ENCODE measurements around the gene RBP3.

RBP3 gene

DNA sequence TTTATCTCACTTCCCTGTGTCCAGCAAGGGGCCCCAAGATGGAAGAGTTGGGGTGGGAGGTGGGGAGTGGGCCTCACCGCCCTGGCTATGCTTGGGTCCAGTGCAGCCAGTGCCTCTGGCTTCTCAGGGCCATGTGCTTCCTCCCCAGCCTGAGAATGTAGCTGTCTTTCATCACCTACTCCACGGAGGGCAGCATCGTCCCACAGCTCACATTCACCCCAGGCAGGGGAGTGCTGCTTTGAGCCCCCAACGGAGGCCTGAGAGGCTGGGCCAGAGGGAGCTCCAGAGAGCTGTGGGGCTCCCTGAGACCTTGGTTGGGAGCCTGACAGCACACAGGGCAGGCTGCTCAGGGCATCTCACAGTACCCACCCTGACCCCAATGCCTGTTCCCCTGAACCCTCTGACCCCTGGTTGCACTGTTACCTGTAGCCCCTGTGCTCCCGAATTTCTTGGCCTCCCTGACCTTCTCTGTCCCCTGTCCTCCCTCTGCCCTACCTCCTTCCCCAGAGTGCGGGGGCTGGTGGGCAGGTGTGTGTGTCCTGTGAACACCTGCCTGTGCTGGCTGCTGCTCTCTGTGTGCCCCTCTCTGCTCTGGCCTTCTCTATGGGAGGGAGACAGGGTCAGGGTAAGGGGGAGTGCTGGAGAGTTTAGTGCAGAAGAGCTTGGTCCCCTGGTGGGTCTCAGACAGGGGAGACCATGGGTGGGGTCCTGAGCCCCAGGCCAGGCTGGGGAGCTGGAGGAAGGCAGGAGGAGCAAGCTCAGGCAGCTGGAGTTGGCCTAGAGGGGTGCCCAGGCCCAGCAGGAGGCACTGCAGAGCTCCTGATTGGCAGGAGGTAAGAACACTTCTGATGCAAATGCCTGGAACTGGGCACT lies 55.5 kb downstream of the RBP3 start:
- no peak for DNase-seq

DNA sequence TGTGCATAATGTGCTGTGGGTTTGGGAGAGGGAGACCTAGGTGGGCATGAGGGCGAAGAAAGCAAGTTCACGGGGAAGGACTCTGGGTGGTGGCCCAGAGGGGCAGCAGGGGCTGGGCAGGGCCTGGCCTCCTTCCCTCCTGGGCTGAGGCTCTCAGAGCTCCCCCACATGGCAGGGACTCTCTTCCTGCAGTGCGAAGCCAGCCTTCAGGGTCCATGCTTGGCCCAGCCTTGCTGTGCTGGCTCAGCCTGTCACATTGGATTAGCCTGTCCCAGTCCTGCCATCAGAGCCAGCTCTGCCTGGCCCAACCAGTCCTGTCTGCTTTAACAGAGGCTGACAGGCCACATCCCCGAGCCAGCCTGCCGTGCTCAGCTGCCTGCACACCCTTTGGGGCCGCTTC lies 56.3 kb downstream of the RBP3 start:
- DNase-seq = no peak

DNA sequence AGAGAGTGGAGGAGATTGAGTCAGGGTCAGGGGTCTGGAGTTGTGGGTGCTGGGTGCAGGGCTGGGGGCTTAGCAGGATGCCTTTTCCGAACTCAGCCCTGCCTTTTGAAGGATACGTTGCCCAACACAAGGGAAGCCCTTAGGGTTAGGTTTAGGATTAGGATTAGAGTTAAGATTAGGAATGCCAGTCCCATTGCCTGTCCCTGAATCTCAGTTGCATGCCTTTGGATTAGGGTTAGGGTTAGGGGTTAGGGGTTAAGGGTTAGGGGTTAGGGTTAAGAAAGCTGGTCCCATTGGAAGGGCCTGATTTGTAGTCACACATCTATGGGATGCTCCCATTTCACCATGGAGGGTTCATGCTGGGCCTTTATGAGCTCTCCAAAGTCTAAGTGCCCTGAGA lies 56.8 kb downstream of the RBP3 start:
- DNase-seq = no peak

DNA sequence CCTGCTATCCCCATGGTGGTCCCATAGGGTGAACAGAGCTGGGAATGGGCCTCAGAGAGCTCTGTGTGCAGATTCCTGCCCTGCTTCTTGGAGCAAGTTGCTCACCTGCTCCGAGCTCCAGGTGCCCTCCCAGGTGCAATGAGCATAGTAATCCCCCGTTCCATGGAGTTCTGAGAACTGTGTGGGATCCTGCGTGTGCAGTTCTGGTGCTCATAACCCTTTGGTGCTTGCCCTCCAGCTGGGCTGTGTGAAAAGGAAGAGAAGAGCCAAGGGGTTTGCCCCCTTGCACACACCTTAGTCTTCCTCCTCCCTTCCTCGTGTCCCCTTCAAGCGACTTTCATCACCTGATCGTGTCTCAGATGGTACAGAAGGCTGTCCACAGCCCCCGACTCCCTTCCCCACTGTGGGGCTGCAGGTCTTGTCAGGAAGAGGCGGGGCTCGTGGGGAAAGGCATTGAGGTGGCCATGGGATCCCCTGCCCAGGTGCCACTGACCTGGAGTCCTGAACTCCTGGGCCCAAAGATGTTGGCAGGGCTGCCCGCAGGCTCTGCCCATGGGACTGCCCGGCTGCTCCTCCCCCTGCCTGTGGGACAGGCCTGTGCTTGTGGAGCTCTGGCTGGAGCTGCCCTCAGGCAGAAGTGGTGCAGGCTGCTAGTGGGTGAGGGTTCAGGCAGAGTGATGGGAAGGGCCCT lies 57.8 kb downstream of the RBP3 start:
- no peak for DNase-seq

DNA sequence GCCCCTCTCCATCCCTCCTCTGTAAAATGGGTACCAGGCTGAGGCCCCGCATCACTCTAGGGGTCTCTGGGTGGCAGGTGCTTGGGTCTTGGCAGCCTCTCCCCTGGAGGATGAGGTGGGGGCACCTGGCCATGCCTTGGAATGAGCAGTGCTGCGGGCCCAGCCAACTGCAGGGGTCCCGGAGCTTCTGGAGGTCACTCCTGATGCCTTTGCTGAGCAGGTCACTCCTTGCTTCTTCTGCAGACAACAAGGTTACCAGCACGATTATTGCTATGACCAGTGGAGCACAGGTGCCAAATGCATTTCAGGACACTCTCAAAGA lies 58.3 kb downstream of the RBP3 start:
- no peak for DNase-seq

DNA sequence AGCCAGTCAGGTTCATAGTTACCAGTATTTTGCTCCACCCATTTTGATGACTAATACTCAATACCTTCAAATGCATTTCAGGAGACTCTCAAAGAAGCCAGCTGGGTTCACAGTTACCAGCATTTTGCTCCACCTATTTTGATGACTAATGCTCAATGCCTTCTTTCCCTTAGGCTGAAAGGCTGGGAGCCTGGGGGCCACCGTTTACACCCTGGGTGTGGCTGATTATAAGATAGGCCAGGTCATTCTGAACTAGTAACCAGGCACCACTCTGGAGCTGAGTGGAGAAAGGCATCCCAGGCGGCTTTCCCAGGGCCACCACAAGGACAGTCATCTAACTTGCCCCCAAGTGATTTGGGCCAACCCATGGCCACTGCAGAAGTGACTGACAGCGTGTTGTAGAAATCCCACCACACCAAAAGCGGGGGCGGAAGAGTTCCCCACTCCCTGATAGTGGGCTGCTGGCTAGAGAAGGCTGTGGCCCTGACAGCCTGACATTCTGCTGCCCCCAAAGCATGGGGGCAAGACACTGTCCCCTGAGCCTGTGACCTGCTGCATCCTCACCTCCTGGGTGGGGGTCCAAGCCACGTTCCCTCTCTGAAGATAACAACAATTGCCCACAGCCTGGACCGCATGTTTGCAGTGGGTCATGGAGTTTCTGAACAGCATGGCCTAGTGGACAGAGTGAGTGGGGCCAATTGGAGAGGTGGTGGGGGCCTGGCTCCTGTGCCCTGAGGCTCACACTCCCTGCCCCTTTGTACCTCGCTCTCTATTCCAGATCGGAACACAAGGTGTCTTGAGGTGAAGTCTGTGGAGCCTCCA lies 58.9 kb downstream of the RBP3 start:
- DNase-seq = no peak

All from CD4-positive, alpha-beta T cell treated with Interleukin-15 for 1 hour (primary cell).